ENCODE results near the gene EXOC3L4.

DNA sequence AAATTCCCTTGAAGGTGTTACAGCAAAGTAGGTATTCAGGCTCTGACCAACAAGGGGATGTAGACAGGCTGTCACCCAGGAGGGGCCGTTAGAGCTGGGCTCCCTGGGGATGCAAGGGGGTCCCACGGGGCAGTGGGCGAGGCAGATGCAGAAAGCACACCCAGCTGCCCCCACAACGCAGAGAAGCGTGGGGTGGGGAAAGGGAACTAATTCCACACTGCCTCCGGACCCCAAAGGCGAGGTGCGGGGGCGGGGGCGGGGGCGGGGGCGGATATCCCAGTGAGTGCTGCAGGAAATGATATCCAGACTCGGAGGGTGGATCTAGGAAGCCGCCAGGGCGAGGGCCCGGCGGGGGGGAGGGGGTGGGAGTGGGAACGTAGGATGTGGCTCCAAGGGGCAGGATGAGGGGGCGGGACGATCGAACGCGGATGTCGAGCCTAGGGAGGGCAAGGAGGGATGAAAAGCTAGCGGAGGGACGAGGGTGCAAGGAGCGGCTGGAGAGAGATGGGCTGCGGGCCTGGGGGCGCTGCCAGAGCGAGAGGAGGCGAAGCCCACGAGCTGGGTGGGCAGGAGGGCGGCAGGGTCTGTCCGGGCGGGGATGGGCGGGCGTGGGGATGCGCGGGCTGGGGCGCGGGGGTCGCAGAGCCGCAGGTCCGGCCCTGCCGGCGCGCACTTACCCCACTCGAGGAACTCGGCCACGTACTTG is 38.0 kb upstream of the EXOC3L4 start:
- no peak for TF ChIP-seq EZH2 (IDR thresholded peaks at IDR 0.05; ENCODE audit: low read depth, low read length, severe bottlenecking)
- no peak for TF ChIP-seq TEAD4 (IDR thresholded peaks at IDR 0.05; ENCODE audit: low read depth, low read length)
- no peak for TF ChIP-seq TAF1 (IDR thresholded peaks at IDR 0.05; ENCODE audit: low read depth, low read length)
- no peak for TF ChIP-seq CEBPB (IDR thresholded peaks at IDR 0.05; ENCODE audit: low read depth, low read length)
- TF ChIP-seq, protein P1, sequence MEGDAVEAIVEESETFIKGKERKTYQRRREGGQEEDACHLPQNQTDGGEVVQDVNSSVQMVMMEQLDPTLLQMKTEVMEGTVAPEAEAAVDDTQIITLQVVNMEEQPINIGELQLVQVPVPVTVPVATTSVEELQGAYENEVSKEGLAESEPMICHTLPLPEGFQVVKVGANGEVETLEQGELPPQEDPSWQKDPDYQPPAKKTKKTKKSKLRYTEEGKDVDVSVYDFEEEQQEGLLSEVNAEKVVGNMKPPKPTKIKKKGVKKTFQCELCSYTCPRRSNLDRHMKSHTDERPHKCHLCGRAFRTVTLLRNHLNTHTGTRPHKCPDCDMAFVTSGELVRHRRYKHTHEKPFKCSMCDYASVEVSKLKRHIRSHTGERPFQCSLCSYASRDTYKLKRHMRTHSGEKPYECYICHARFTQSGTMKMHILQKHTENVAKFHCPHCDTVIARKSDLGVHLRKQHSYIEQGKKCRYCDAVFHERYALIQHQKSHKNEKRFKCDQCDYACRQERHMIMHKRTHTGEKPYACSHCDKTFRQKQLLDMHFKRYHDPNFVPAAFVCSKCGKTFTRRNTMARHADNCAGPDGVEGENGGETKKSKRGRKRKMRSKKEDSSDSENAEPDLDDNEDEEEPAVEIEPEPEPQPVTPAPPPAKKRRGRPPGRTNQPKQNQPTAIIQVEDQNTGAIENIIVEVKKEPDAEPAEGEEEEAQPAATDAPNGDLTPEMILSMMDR (IDR thresholded peaks at IDR 0.05; ENCODE audit: control extremely low read depth in 1 of 3, insufficient read depth in 1 of 3, low read depth in 1 of 3, low read length in 3 of 3): no peak
- no peak for TF ChIP-seq POLR2A (IDR thresholded peaks at IDR 0.05; ENCODE audit: control extremely low read depth in 1 of 2, low read depth in 2 of 2, low read length in 2 of 2)
- no peak for TF ChIP-seq SP2 (IDR thresholded peaks at IDR 0.05; ENCODE audit: low read length)
- TF ChIP-seq KDM1A (IDR thresholded peaks at IDR 0.05; ENCODE audit: borderline replicate concordance, low read length): no peak
- TF ChIP-seq JUND (IDR thresholded peaks at IDR 0.05; ENCODE audit: low read length): no peak
- TF ChIP-seq, protein P2, sequence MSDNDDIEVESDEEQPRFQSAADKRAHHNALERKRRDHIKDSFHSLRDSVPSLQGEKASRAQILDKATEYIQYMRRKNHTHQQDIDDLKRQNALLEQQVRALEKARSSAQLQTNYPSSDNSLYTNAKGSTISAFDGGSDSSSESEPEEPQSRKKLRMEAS (IDR thresholded peaks at IDR 0.05): no peak

All from H1 (cell line).